GM19035 (cell line): ENCODE measurements around the gene LRSAM1.

Experiments used
- ATAC-seq: cut with Tn5 transposase; IDR thresholded peaks from one replicate; pipeline ENCODE4 v1.9.1; 2021; ENCODE audit not compliant: unreplicated experiment

LRSAM1 gene

DNA sequence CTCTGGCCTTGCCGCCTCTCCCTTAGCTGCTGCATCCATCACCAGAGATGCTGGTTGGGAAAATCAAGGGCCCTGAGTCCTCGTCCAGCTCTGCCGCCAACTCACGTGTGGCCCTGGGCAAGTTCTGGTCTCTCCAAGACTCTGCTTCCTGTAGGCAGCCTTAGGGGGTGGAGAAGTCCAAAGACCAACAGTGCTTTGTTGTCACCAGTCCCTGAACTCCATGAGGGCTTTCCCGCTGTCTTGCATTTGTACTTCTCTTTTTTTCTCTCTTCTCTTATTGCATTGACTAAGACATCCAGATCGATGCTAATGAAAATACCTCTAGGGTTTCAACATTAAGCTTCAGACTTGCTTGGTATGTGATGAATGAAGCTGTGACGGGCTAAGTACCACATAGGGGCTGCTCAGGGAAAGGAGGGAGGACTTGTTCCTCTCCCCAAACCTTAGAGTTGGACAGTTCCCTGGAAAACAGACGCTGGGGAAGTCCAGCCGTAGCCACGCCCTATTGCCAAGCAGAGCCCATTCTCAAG, 97.1 kb downstream of the LRSAM1 start:
- no peak for ATAC-seq

DNA sequence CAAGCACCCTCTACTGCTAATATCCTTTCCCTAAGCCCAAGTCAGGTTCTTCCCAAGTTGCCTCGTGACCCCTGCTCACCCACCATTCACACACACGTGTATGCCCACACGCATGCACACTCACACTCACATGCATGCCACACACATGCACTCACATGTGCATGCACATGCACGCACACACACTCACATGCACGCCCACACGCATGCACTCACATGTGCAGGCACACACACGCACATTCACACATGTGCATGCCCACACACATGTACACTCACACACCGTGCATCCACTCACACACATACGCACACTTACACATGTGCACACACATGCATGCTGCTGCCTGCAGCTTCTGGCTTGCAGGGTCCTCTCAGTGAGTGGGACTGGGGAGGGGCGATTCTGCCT, 97.9 kb downstream of the LRSAM1 start:
- ATAC-seq, result no peak

DNA sequence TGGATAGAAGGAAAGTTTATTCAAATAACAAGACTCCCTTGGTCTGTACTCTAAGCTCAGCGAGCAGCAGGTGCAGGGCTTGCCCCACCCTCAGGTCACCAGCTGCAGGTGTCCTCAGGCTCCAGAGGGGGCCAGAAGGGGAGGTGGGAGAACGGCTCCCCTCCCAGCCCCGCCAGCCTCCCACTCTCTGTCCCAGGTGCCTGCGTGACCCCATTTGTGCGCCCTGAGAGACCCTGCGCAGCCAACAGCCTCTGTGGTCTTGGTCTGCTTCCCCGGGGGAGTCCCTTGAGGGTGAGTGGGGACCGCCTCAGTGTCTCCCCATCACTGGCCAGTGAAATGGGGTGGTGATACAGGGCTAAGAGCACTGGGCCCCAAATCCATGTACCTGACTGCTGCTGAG, 98.4 kb downstream of the LRSAM1 start:
- no peak for ATAC-seq

DNA sequence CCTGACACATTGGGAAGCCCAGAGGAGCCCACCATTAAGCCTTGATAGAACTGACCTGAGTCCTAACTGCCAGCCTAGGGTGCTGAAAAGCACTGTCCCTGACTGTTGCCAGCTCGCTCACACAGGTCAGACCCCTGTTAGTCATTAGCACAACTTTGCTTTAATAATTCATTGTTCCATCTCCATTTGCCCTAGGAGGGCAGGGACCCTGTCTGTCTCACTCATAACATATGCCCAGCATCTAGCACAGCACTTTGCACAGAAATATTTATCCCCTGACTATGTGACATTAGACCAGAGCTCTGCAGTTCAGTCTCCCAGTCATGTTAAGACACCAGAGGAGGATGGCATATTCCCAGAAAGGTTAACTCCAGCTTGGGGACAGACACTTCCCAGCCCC, 99.0 kb downstream of the LRSAM1 start:
- no peak for ATAC-seq

DNA sequence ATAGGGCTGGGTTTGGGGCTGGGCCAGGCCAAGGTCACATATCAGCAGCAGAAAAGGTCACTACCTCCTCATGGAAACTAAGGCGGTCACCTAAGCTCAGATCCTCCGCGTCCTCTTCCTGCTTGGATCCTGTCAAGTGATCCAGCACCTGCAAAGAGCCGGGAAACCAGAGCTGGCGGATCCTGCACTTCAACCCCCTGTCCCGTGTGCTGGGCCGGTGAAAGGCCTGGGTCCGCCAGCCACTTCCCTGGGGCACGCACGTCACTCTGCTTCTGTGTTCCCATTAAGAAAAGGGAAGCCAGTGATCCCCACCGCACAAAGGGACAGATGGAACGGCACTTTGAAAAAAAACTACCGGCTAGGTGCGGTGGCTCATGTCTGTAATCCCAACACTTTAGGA, 99.4 kb downstream of the LRSAM1 start:
- no peak for ATAC-seq
